HG03135 (cell line): ENCODE results near the gene ALDH8A1.
A peak's percentile ranks its signal among the peaks of the same experiment; 100 is the strongest.

Experiments
- ATAC-seq: cut with Tn5 transposase; IDR thresholded peaks from one replicate; pipeline ENCODE4 v1.9.1; 2021; ENCODE audit warnings: mild to moderate bottlenecking, moderate library complexity; ENCODE audit not compliant: unreplicated experiment

The ALDH8A1 gene

GRCh38 chr6:134878136-134878535 lies 71.8 kb downstream of the ALDH8A1 start:
- ATAC-seq: no peak

GRCh38 chr6:134875367-134875766 lies 74.5 kb downstream of the ALDH8A1 start:
- no peak for ATAC-seq

- no peak for ATAC-seq
These were observed 76.2 kb downstream of the ALDH8A1 start for GRCh38 chr6:134873500-134874388.

- ATAC-seq: peak; percentile 89
These were observed 79.0 kb downstream of the ALDH8A1 start for GRCh38 chr6:134870677-134871498.

GRCh38 chr6:134868812-134869211 lies 81.1 kb downstream of the ALDH8A1 start:
- no peak for ATAC-seq
